ENCODE measurements around the gene NANOGP8.
"Not testable (repeated sequence)": the region's sequence is repeated elsewhere in the genome, so short reads cannot be mapped to it uniquely, and the experiment has no call there.

Gene NANOGP8

DNA sequence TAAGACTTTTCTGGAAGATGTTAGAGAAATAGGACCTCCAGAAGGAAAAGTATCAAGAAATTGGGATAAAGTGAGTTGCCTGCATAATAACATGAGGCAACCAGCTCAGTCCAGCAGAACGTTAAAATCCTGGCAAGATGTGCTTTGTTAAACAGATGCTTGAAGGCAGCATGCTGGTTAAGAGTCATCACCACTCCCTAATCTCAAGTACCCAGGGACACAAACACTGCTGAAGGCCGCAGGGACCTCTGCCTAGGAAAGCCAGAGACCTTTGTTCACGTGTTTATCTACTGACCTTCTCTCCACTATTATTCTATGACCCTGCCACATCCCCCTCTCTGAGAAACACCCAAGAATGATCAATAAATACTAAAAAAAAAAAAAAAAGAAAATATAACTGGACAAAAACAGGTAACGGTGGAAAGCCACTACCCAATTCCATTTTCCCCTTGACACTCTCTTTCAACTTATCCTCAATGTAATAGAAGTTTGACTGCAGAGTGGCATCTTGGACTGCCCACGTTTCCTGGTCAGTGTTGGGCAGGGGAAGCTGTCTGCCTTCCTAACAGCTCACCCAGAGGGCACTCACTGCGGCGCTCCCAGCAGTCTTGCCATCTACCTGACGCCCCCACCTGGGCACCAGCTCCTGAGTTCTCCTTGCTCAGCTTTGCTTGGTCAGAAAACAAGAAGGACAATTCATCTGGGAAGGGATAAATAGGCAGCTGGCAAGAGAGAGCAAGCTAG is at the start of gene NANOGP8:
Gene NANOGP8, minus strand, starts transcription at position 120 of the 744 bp plus-strand sequence. CDS start 185 bp downstream, outside the sequence.
- not testable (repeated sequence) for DNase-seq (ENCODE audit: low read depth)

DNA sequence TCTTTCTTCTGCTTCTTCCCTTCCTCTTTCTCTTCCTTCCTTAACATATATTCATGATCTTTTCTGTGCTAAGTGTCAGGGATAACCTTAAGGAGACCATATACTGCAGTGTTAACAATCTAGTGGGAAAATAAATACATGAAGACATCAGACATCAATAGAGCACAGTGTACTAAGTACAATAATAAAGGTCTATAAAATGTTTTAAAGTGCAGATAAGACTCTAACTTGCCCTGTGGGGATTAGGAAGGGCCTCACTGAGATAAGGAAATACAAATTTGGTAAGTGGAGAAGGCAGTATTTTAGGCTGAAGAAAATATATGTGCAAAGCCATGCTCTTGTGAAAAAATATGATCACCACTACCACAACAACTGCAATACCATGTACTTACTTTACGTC is 49.2 kb upstream of the NANOGP8 start:
- no peak for DNase-seq (ENCODE audit: low read depth)

- DNase-seq (ENCODE audit: low read depth): no peak
These were observed 45.1 kb upstream of the NANOGP8 start for GRCh38 chr15:35130245-35130644.

GRCh38 chr15:35129361-35129760 is 44.3 kb upstream of the NANOGP8 start:
- DNase-seq (ENCODE audit: low read depth): no peak

DNA sequence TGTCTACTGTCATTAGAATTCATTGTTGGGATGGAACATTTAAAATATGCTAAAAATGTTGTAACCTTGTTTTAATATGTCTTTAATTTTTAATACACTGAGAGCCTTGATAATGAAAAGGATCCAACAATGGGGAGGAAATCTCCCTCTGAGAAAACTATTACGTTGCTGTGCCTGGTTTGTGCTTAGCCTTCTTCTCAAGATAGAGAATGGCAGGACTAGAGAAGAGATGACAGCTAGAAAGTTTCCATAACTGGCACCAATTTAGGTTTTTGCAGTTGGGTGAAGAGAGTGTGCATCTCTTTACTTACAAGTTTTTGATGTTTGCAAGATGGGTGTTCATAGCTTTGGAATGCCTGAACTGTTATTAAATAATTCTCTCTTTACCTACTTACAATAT is 42.6 kb upstream of the NANOGP8 start:
- no peak for DNase-seq (ENCODE audit: low read depth)

DNA sequence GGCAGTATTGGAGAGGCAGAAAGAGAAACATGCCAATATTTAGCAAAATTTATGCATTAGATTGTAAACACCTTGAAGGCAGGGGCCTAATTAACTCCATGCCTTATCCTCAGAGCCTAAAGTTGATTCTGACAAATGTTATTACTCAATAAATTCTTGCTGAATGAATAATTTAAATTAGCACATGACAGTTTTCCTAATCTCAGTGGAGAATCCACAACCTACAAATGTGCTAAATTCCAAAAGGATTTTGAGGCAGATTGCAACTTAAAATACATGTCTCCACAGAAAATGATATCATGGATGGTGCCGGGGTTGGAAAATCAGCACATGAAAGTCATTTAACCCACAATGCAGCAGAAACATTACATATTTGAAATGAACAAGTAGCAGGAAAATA is 41.1 kb upstream of the NANOGP8 start:
- DNase-seq (ENCODE audit: low read depth): no peak

- DNase-seq (ENCODE audit: low read depth): no peak
These were observed 38.6 kb upstream of the NANOGP8 start for GRCh38 chr15:35123743-35124142.

GRCh38 chr15:35121611-35122359 is 36.7 kb upstream of the NANOGP8 start:
- no peak for DNase-seq (ENCODE audit: low read depth)

GRCh38 chr15:35120173-35120572 is 35.1 kb upstream of the NANOGP8 start:
- no peak for DNase-seq (ENCODE audit: low read depth)

- no peak for DNase-seq (ENCODE audit: low read depth)
These were observed 33.9 kb upstream of the NANOGP8 start for GRCh38 chr15:35118960-35119359.

DNA sequence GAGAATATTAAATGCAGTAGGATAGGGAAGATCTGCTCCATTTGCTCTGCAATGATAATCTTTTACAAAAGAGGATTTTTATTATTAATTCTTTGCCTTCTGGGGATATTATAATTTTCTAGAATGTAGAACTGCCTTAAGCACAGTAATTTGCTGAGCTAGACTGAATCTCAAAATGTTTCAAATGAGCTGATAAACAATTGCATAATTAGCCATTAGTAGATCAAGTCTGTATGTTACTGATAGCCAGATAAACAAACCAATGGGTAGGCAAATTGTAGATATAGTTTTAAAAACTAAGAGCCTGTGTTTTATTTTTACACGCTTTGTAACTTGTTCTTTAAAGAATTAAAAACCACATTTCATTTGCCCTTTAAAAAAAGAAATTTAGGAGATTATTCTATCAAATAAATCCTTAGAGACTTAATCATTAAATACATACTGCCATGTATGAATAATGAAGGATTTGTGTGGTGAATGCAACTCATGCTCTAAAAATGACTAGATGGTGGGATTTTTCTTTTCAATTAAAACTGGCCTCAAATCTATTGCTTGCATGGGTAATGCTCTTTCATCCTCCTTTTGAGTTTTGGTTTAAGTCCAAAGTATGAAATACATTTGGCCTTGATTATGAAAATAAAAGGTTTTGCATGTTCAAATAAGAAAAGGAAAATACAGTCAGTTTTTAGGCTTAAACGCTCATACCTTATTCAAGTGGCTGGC is 32.6 kb upstream of the NANOGP8 start:
- no peak for DNase-seq (ENCODE audit: low read depth)

DNA sequence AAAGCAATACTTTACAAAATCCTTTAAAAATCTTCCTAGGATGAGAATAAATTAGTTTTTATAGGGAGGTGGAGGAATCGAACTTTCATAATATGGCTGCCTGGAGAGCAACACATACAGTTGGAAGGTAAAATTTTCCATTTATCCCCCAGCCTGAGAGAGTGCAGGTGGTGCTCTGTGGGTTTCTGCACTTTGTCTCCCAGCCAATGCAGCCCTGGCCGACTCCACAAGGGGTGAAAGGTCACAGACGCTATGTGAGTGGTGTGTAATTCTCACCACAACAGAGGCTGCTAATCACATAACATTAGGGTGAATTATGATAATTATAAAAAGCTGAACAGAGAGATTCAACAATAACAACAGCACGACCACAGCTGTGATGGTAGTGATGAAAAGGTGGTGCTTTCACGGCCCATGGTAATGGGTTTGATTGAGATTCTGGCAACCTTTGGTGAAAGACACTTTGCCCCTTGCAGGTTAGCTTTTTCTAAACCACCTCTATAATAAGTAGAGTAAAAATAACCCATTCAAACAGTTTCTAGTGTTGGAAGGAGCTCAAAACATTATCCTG is 30.1 kb upstream of the NANOGP8 start:
- no peak for DNase-seq (ENCODE audit: low read depth)

DNA sequence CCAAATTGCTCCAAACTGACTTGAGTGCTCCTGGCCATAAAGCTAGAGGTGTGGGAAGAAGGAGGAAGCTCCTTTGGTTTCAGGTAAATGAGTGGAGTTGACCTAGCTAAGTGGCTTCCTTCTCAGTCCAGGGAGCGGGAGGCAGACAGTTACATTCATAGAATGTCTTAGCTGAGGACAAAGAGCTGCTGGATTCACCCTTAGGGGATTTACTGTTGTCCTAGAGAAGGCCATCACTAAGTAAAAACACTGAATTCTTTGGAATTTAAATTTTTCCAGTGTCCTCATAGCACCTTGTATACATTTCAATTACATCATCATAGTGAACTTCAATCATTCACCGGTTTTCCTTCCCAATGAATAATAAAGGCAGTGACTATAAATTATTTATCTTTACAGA is 27.3 kb upstream of the NANOGP8 start:
- no peak for DNase-seq (ENCODE audit: low read depth)

DNA sequence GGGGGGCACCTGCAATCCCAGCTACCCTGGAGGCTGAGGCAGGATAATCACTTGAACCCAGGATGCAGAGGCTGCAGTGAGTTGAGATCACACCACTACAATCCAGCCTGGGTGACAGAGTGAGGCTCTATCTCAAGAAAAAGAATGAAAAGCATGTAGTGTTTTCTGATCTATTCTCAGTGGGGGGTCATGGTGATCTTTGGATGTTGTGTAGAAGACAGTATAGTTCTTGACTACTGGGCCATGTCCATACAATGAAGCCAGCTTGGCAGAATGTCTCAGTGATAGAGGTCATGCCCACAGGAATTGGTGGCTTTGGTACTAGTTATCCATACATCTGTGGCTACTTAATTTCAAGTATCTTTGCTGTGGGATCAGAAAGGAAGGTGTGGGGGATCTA is 26.8 kb upstream of the NANOGP8 start:
- no peak for DNase-seq (ENCODE audit: low read depth)

- DNase-seq (ENCODE audit: low read depth): no peak
These were observed 23.4 kb upstream of the NANOGP8 start for GRCh38 chr15:35108453-35108852.

GRCh38 chr15:35107561-35107960 is 22.5 kb upstream of the NANOGP8 start:
- DNase-seq (ENCODE audit: low read depth): no peak

DNA sequence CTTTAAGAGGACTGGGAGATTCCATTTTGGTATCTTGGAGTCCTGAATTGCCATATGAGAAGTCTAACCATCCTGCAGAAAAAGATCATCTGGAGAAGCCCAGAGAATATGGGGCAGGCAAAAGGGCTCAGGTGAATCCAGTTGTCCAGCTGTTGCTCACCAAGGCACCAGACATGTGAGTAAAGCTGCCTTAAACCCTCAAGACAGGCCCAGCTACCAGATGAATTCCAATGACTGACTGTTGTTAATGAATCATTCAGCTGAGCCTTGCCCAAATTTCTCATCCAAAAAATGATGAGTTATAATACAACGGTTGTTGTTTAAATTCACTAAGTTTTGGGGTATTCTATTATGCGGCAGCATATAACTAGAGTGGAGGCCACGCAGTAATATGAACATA is 22.0 kb upstream of the NANOGP8 start:
- DNase-seq (ENCODE audit: low read depth): no peak

GRCh38 chr15:35104526-35105147 is 19.5 kb upstream of the NANOGP8 start:
- no peak for DNase-seq (ENCODE audit: low read depth)

DNA sequence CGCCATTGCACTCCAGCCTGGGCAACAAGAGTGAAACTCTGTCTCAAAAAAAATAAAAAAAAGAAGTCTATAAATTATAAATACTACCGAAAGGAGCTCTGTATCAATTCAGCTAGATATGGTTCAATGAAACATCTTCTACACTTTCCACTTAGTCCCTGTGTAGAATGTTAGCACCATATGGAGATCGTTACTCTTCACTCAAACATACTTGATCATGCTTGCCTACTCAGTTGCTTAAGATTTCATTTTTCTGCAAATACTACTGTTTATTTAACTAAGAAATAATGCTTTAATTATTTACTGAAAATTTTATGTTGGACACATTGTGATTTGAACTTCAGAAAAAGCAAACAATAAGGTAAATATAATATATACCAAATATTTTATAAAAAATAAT is 17.1 kb upstream of the NANOGP8 start:
- DNase-seq (ENCODE audit: low read depth): no peak

GRCh38 chr15:35101335-35101734 is 16.2 kb upstream of the NANOGP8 start:
- DNase-seq (ENCODE audit: low read depth): no peak

GRCh38 chr15:35098737-35099136 is 13.6 kb upstream of the NANOGP8 start:
- DNase-seq (ENCODE audit: low read depth): no peak

- DNase-seq (ENCODE audit: low read depth): no peak
These were observed 10.8 kb upstream of the NANOGP8 start for GRCh38 chr15:35095941-35096340.

Data from activated T-cell treated with anti-CD3 and anti-CD28 coated beads for 1 hour (primary cell).